H1 (cell line): ENCODE results near the gene RDH5. TPM values are rescaled to one million over a fixed set of nuclear protein-coding genes. Genes with fewer than 3 reads are reported as not detected.

Source experiments
- EP300 ChIP-seq, 2 experiments: IDR thresholded peaks; 1 replicate in 1 of 2; 2 replicates in 1 of 2; pipeline ENCODE4 v1.6.1; 2011 to 2012; ENCODE audit warnings: low read depth in 2 of 2, low read length in 2 of 2, mild to moderate bottlenecking in 2 of 2, borderline replicate concordance in 1 of 2, inconsistent platforms in 1 of 2, moderate library complexity in 1 of 2
- EZH2 ChIP-seq: fragments of 200-600 bp; sonication (generic); IDR thresholded peaks from 2 replicates; pipeline ENCODE4 v1.7.1; 2012; ENCODE audit warnings: low read depth, mild to moderate bottlenecking, moderate library complexity, low read length, inconsistent platforms; ENCODE audit not compliant: severe bottlenecking
- POLR2A ChIP-seq, 2 experiments: IDR thresholded peaks; 1 replicate in 1 of 2; 2 replicates in 1 of 2; pipeline ENCODE4 v1.6.1; 2011; ENCODE audit warnings: low read depth in 2 of 2, low read length in 2 of 2, mild to moderate bottlenecking in 2 of 2; ENCODE audit errors: control extremely low read depth in 1 of 2
- SIRT6 ChIP-seq: IDR thresholded peaks from one replicate; pipeline ENCODE4 v1.7.1; 2012; ENCODE audit warnings: low read length, inconsistent platforms
- SP1 ChIP-seq: IDR thresholded peaks from 2 replicates; pipeline ENCODE4 v1.6.1; 2011; ENCODE audit warnings: low read depth, low read length
- SP2 ChIP-seq: IDR thresholded peaks from 2 replicates; pipeline ENCODE4 v1.6.1; 2012; ENCODE audit warnings: mild to moderate bottlenecking, low read length, inconsistent platforms
- polyA plus RNA-seq, 7 experiments: library from polyadenylated mRNA; depleted of rRNA in 3 of 7; stranded (reverse) in 5 of 7; unstranded in 2 of 7; fragments of >200 nt in 5 of 7; fragments of 200-250 nt in 2 of 7; gene quantifications; 1 replicate in 5 of 7; 2 replicates in 1 of 7; 4 replicates in 1 of 7; pipeline versions ENCODE4 v1.2.1 to v1.2.3, GENCODE V29; 2011 to 2013; ENCODE audit warnings: missing spikeins in 2 of 7, mixed read lengths in 2 of 7
- total RNA-seq: library from RNA; stranded (reverse); fragmentation: NEBNext Ultra II Directional; extraction: Animal tissue kit (Norgen Biotek cat#: 25700); gene quantifications from 2 replicates; pipeline ENCODE4 v1.2.1, GENCODE V29; 2021

The RDH5 gene
- total and polyA plus RNA-seq, 2 of the 8 experiments (the other 6 are each of a cell fraction or from before 2014, with no cell fraction given) = 4.2 to 6.0 TPM

DNA sequence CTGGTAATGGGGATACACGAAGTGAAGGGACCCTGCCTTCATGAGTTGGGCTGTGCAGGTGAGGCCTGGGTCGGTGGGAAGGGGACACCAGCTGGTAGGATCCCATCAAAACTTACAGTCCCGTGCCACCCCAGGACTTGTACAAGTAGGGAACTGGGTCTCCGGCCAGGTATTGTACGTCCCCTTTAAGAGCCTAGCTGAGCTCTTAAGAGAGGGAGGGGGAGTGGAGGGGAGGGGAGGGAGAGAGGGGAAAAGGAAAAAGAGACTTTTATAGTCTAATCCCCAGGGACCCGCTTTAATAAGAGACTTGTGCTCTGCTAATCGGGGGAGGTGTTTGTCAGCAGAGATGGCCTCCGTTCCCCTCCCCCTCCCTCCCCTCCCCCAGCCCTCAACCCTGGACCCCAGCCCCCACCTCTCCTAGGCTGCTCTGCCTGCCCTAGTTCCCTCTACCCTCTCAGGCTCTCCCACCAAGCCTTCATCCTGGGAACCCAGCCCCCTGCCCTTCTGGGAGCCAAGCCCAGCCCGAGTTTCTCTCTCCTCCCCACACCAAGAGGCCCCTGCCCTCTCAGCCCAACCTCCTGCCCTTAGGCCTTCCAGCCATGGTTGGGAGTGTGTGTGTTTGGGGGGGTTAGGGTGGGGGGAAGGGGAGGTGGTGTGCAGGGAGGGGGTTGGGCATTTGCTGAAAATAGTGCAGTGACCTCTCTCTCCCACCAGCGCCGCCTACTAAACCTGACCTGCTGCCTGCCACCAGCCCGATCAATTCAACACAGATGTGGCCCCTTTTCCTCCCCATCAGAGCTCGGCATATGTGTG is 25.4 kb downstream of the RDH5 start (continued):
- peak in 1 of 2 experiments; percentile 23; a peak in 1 of 3 replicates for TF ChIP-seq EP300 (IDR thresholded peaks at IDR 0.05; ENCODE audit: borderline replicate concordance in 1 of 2, low read depth in 2 of 2, low read length in 2 of 2)
- TF ChIP-seq SP2 = no peak
- TF ChIP-seq SIRT6 = no peak
- TF ChIP-seq SP1 = peak; percentile 76; the same call in 1 of the 2 replicates
- no peak for TF ChIP-seq EZH2
- TF ChIP-seq POLR2A (IDR thresholded peaks at IDR 0.05; ENCODE audit: control extremely low read depth in 1 of 2, low read depth in 2 of 2, low read length in 2 of 2) = peak in 1 of 2 experiments; percentile 19; a peak in 1 of 3 replicates
